ENCODE data around the gene RNPS1.

The RNPS1 gene

GRCh38 chr16:2236337-2237101 lies 31.4 kb downstream of the RNPS1 start, which contains the start of gene DNASE1L2:
Gene DNASE1L2 (plus strand): TSS chr16:2236444. CDS start chr16:2236817, 373 bp downstream.
- TF ChIP-seq, protein P1, sequence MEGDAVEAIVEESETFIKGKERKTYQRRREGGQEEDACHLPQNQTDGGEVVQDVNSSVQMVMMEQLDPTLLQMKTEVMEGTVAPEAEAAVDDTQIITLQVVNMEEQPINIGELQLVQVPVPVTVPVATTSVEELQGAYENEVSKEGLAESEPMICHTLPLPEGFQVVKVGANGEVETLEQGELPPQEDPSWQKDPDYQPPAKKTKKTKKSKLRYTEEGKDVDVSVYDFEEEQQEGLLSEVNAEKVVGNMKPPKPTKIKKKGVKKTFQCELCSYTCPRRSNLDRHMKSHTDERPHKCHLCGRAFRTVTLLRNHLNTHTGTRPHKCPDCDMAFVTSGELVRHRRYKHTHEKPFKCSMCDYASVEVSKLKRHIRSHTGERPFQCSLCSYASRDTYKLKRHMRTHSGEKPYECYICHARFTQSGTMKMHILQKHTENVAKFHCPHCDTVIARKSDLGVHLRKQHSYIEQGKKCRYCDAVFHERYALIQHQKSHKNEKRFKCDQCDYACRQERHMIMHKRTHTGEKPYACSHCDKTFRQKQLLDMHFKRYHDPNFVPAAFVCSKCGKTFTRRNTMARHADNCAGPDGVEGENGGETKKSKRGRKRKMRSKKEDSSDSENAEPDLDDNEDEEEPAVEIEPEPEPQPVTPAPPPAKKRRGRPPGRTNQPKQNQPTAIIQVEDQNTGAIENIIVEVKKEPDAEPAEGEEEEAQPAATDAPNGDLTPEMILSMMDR (IDR thresholded peaks at IDR 0.05; ENCODE audit: low read depth, low read length), result no peak
- no peak within 1 kb of the TSS for H3K4me3 ChIP-seq (ENCODE audit: low read depth, low read length)

- TF ChIP-seq, protein P1 (IDR thresholded peaks at IDR 0.05; ENCODE audit: low read depth, low read length), result no peak
- no peak overlapping the region for H3K4me3 ChIP-seq (ENCODE audit: low read depth, low read length)
Measured at GRCh38 chr16:2235695-2236336, 32.1 kb downstream of the RNPS1 start.

DNA sequence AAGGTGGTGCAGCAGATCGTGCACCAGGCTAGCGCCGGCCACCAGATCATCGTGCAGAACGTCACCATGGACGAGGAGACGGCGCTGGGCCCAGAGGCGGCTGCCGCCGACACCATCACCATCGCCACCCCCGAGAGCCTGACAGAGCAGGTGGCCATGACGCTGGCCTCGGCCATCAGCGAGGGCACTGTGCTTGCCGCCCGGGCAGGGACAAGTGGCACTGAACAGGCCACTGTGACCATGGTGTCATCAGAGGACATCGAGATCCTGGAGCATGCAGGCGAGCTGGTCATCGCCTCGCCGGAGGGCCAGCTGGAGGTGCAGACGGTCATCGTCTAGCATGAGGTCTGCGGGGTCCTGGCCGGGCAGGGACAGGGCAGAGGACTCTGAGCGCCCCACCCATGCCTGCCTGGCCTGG lies 32.7 kb downstream of the RNPS1 start:
- TF ChIP-seq, protein P1 (IDR thresholded peaks at IDR 0.05; ENCODE audit: low read depth, low read length), result no peak
- no peak overlapping the region for H3K4me3 ChIP-seq (ENCODE audit: low read depth, low read length)

- TF ChIP-seq, protein P1 (IDR thresholded peaks at IDR 0.05; ENCODE audit: low read depth, low read length), result no peak
- no peak overlapping the region for H3K4me3 ChIP-seq (ENCODE audit: low read depth, low read length)
Measured at GRCh38 chr16:2234813-2235170, 33.1 kb downstream of the RNPS1 start.

DNA sequence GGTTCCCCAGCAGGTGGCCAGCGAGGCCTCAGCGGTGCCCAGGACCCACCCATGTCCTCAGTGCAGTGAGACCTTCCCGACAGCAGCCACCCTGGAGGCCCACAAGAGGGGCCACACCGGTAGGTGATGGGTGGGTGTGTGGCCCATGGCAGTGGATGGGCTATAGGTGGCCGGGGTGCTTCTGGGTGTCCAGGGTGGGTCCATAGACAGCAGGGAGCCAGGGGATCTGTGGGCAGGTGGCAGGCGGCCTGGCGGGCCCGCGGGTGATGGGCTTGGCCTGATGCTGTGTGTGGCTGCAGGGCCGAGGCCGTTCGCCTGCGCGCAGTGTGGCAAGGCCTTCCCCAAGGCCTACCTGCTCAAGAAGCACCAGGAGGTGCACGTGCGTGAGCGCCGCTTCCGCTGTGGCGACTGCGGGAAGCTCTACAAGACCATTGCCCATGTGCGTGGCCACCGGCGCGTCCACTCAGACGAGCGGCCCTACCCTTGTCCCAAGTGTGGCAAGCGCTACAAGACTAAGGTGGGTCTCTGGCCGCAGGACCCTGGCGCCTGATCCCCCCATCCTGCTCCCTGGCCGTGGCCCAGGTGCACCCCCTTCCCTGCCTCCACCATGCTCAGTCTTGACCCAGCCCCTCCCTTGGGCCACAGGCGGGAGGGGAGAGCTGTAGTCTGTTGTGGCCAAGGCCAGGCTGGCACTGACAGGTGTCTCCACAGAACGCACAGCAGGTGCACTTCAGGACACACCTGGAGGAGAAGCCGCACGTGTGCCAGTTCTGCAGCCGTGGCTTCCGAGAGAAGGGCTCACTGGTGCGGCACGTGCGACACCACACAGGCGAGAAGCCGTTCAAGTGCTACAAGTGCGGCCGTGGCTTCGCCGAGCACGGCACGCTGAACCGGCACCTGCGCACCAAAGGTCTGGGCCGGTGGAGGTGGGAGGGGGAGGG lies 33.8 kb downstream of the RNPS1 start:
- TF ChIP-seq, protein P1 (IDR thresholded peaks at IDR 0.05; ENCODE audit: low read depth, low read length), result no peak

DNA sequence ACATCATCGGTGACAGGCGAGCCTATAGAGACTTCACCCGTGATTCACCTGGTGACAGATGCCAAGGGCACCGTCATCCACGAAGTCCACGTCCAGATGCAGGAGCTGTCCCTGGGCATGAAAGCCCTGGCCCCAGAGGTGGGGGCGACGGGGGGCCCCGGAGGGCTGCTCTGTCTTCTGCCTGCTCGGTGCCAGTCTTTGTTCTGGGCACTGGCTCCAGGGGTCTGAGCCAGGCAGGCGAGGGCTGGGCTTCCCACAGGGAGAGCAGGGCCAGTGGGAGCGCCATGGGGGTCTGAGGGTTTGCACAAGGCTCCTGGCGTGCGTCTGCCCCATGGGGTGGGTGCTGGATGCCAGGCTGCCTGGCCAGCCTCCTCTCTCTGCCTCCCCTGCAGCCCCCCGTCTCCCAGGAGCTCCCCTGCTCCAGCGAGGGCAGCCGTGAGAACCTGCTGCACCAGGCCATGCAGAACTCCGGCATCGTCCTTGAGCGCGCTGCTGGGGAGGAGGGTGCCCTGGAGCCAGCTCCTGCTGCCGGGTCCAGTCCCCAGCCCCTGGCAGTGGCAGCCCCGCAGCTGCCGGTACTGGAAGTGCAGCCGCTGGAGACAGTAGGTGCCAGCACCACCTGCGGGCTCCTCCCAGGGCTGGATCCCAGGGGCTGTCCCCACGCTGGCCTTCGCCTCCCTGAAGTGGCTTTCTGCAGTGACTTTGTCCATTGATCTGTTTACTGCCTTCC lies 34.7 kb downstream of the RNPS1 start:
- H3K4me3 ChIP-seq (ENCODE audit: low read depth, low read length), result no peak overlapping the region
- TF ChIP-seq, protein P1 (IDR thresholded peaks at IDR 0.05; ENCODE audit: low read depth, low read length), result no peak

More for the DNA sequence above, 33.8 kb downstream of the RNPS1 start:
- no peak overlapping the region for H3K4me3 ChIP-seq (ENCODE audit: low read depth, low read length)
